HepG2 (cell line): ENCODE results near the gene SIGLEC1. TPM values are rescaled to one million over a fixed set of nuclear protein-coding genes. Genes with fewer than 3 reads are reported as not detected.

Source experiments
- BCL3 ChIP-seq: sonication (generic); formaldehyde crosslinking; IDR thresholded peaks from 2 replicates; pipeline ENCODE4 v1.5.1; 2020; ENCODE audit warnings: mild to moderate bottlenecking, missing genetic modification reagents, moderate library complexity
- BCL6 ChIP-seq: IDR thresholded peaks from 2 replicates; pipeline ENCODE4 v1.6.1; 2016; ENCODE audit warnings: missing genetic modification reagents, missing compliant biosample characterization
- BRF2 ChIP-seq: sonication (generic); formaldehyde crosslinking; IDR thresholded peaks from 2 replicates; pipeline ENCODE4 v1.8.1; 2022; ENCODE audit warnings: mild to moderate bottlenecking, missing genetic modification reagents
- HOXA3 ChIP-seq: sonication (generic); formaldehyde crosslinking; IDR thresholded peaks from 2 replicates; pipeline ENCODE4 v1.5.0; 2020; ENCODE audit warnings: missing genetic modification reagents
- MTERF4 ChIP-seq: sonication (generic); formaldehyde crosslinking; IDR thresholded peaks from 2 replicates; pipeline ENCODE4 v1.8.0; 2023; ENCODE audit warnings: mild to moderate bottlenecking, missing genetic modification reagents
- NRL ChIP-seq: sonication (generic); formaldehyde crosslinking; IDR thresholded peaks from 2 replicates; pipeline ENCODE4 v1.5.0; 2020; ENCODE audit warnings: missing genetic modification reagents, mild to moderate bottlenecking, moderate library complexity, borderline replicate concordance
- WIZ ChIP-seq: sonication (generic); formaldehyde crosslinking; IDR thresholded peaks from 2 replicates; pipeline ENCODE4 v1.5.1; 2020; ENCODE audit warnings: mild to moderate bottlenecking, missing genetic modification reagents
- ZNF17 ChIP-seq: sonication (generic); formaldehyde crosslinking; IDR thresholded peaks from 2 replicates; pipeline ENCODE4 v1.5.0; 2020; ENCODE audit warnings: mild to moderate bottlenecking, missing genetic modification reagents
- ZNF224 ChIP-seq: sonication (generic); formaldehyde crosslinking; IDR thresholded peaks from 2 replicates; pipeline ENCODE4 v1.5.0; 2020; ENCODE audit warnings: mild to moderate bottlenecking, missing genetic modification reagents
- ZNF510 ChIP-seq: sonication (generic); formaldehyde crosslinking; IDR thresholded peaks from 2 replicates; pipeline ENCODE4 v1.4.0; 2020; ENCODE audit warnings: low read depth, mild to moderate bottlenecking, missing genetic modification reagents
- ZNF570 ChIP-seq: sonication (generic); formaldehyde crosslinking; IDR thresholded peaks from 2 replicates; pipeline ENCODE4 v1.4.0; 2020; ENCODE audit warnings: mild to moderate bottlenecking, missing genetic modification reagents, borderline replicate concordance
- ZNF639 ChIP-seq: conservative IDR thresholded peaks from 2 replicates; pipeline ENCODE4 v1.6.1; 2018; ENCODE audit warnings: missing genetic modification reagents
- ZNF768 ChIP-seq: sonication (generic); formaldehyde crosslinking; IDR thresholded peaks from 2 replicates; pipeline ENCODE4 v1.4.0; 2020; ENCODE audit warnings: missing genetic modification reagents
- polyA plus RNA-seq, 8 experiments: library from polyadenylated mRNA; depleted of rRNA in 3 of 8; stranded (reverse) in 7 of 8; unstranded in 1 of 8; fragments of >200 nt; fragmentation: Illumina TruSeq in 4 of 8; extraction: Trizol in 4 of 8; gene quantifications; 2 replicates each; pipeline versions ENCODE4 v1.2.1 to v1.2.3, GENCODE V29; 2011 to 2016; ENCODE audit warnings: low read depth in 4 of 8, missing spikeins in 1 of 8, mixed read lengths in 1 of 8; ENCODE audit not compliant: insufficient read depth in 1 of 8
- total RNA-seq, 5 experiments: library from RNA; depleted of rRNA; stranded (reverse); fragments of >200 nt; fragmentation: Illumina TruSeq; extraction: Trizol; gene quantifications; 2 replicates each; pipeline ENCODE4 v1.2.3, GENCODE V29; 2016; ENCODE audit warnings: low read depth in 1 of 5

Gene SIGLEC1
- total and polyA plus RNA-seq, 2 of the 13 experiments (the other 11 are each of a cell fraction or from before 2014, with no cell fraction given): 0.01 TPM; not detected in 1

GRCh38 chr20:3710703-3711483, 1.5 kb downstream of the SIGLEC1 start (continued):
- TF ChIP-seq ZNF639 (0 out of 2 replicates have a peak, but pooled peaks have one; percentile 38), ZNF510 (CRISPR knock-in tag) (no peak), BCL3 (CRISPR knock-in tag) (peak; percentile 66; the same call in 1 of the 2 replicates), WIZ (CRISPR knock-in tag) (no peak), HOXA3 (CRISPR knock-in tag) (0 out of 2 replicates have a peak, but pooled peaks have one; percentile 15), ZNF768 (CRISPR knock-in tag) (peak; percentile 48; the same call in 1 of the 2 replicates), MTERF4 (CRISPR knock-in tag) (0 out of 2 replicates have a peak, but pooled peaks have one; percentile 38), ZNF224 (no peak; the same call in 1 of the 2 replicates), NRL (CRISPR knock-in tag) (peak; percentile 63; the same call in 1 of the 2 replicates), ZNF17 (peak; percentile 40; the same call in 1 of the 2 replicates), BRF2 (CRISPR knock-in tag) (no peak), BCL6 (CRISPR knock-in tag) (peak; percentile 24; the same call in 1 of the 2 replicates), ZNF570 (CRISPR knock-in tag) (no peak)
